ENCODE measurements around the gene GRIP1. TPM values are rescaled to one million over a fixed set of nuclear protein-coding genes. Genes with fewer than 3 reads are reported as not detected.
A peak's percentile ranks its signal among the peaks of the same experiment; 100 is the strongest.

Gene GRIP1
- total RNA-seq, 1 donor from 2014 or later, result 2.5 TPM

DNA sequence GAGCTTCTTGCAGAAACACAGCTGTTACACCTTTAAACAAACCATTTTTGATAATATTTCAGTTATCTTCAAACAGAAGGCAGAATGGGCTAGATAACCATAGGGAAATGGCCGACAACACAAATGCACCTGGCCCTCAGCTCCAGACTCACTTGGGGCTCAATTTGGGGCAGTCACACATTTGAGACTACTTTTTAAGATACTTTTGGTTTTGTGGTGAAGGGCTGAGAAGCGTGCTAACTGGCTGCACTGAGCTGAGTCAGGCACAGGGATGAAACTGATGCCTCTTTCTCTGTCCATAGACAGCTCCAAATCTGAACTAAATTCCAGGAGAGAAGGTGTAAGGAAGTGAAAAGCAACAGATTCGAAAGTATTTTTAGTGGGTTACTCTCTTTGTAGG lies 18.5 kb upstream of the GRIP1 start:
- DNase-seq (ENCODE audit: low spot score) (no peak), ATAC-seq (no peak)
- intact Hi-C loops (cut with DNase I), result no loop called here

DNA sequence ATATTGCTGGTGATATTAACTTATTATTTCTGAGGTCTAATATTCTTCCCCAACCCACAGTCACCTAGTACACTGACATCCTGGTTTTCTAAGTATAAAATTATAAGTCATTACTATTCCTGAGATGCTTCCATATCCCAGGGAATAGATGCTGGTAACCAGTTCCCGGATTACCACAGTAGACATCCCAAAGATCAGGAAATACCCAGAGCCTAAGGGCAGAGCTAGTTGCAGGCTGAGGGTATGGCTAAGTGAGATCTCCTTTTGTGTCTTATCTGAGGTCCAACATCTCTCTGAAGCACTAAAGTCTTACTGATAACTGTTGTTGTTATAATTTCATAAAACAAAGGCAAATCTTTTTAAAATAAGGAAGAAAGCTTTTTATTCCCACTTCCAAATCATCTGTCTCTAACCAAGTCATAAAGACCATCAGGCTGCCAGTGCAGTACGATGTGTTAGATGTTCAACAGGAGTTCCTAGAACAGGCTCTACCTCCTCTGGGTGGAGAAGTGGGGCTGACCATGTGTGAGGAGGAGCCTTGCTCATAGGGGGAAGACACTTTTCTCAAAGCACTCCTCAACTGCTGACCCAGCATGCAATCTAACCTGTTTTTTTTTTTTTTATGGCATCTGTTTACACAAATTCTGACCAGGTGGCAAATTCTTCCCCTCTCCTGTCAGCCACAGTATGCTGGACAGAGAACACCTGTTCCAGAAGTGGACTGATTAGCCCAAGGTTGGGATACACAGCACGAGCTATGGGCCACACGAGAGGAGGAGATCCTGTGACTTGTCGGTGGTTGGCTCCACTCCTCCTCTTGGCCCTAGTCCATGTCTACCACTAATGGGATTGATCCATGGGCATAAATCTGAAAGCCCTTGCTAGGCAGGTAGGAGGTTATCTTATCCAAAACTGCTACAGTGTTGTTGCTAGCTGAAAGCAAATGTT lies 16.1 kb upstream of the GRIP1 start:
- DNase-seq (ENCODE audit: low spot score) (no peak), ATAC-seq (no peak)
- intact Hi-C loops (cut with DNase I), result no loop called here

DNA sequence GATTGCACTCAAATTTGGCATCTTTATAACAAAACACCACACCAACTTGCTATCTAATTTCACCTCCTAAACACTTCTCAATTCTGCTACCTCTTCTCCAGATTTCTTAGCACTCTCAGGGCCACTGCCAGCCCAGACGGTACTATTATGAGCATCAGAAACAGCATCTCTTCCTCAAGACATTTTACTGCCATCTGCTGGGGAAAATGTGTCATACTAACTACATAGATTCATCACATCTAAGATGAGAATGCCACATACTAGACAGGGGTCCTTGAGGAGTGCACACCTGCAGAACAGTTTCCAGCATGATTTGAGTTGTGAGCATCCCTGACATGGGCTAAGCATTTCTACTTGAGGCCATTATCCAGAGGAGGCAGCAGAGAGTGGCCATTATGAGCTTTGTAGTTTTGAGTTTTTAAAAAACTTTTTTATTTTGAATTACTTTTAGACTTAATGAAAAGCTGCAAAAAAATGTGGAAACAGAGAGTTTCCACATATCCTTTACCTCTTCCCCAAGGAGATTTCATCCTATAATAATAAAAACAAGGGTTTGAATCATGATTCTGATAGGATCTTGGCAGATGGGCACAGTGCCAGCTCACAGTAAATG lies 15.1 kb upstream of the GRIP1 start:
- DNase-seq (ENCODE audit: low spot score) (no peak), ATAC-seq (peak; percentile 65)
- intact Hi-C loops (cut with DNase I), result no loop called here

DNA sequence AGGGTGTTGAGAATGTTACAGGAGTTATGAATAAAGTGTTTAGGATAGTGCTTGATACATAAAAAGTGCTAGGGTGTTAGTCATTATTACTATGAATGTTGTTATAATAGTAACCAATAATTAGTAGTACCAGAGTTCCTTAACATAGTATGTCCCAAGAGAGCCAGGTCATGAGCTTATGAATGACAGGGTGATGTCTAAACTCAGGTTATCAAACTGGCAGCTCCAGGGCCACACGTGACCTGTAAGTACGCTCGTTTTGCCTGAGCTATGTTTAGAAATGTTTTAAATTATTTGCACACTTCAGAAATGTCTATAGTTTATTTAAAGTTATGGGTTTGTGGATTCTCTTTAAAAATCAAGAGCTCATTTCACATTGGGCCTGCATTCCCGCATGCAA lies 14.1 kb upstream of the GRIP1 start:
- no peak for DNase-seq (ENCODE audit: low spot score)
- intact Hi-C loops (cut with DNase I), result no loop called here
- no peak for ATAC-seq

DNA sequence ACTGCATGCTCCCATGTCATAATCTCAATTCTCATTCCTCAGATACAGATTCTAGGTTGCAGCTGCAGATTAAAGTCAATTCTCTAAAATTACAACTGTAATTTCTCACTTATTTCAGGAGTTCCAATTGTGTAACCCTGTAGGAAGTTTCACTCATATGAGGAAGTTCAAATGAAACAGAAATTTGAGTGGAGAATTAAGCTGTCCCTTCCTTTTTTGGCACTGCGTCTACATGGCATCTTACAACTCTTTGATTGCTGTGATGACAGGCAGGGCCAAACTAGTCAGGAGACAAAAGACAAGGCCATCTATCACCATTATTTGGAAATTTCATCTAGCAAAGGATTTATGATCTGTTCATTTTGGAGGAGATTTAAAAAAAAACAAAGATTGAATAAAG lies 13.3 kb upstream of the GRIP1 start:
- ATAC-seq (no peak), DNase-seq (ENCODE audit: low spot score) (no peak)
- intact Hi-C loops (cut with DNase I), result no loop called here

DNA sequence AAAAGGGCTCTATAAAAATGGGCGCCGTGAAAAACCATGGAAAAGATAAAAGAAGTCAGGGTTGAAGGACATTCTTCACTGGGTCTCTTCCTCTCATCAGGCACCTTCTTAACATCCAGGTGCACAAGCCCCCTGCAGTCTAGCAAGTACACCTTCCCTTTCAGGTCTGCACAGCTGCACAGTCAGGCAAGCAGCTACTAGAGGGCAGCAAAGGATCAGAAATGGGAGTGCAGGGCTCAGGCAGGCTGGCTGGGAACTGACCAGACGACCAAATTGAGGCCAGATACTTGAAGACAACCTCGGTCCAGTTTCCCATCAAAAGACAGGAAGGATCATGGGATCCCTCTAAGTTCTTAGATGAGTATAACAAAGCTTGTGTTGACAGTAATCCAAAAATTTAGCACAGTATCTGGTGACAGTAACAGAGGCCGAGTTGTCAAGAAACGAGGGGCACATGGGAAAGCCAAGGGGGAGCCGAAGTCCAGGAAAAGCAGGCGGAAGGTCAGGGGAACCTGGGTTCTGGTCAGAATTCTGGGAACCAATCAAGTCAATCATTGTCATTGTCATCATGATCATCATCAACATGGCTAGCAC lies 10.1 kb upstream of the GRIP1 start:
- no peak for DNase-seq (ENCODE audit: low spot score)
- ATAC-seq, result no peak
- intact Hi-C loops (cut with DNase I), result no loop called here

DNA sequence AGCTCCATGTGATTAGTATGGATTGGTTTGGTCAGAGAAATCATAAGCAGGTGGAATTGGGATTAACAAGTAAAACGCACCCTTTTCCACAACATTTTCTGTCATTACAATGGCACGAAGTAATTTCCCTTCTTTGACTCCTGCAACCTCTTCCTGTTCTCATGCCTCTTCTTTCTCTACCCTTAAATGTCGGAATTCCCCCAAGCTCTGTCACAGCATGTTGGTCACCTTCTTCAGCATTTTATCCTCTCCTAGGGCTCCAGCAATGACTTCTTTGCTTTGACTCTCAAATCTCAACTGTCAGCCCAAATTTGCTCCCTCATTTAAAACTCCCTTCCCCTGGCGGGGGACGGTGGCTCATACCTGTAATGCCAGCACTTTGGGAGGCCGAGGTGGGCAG lies 5.3 kb upstream of the GRIP1 start:
- DNase-seq (ENCODE audit: low spot score), result no peak
- ATAC-seq, result no peak
- intact Hi-C loops (cut with DNase I), result no loop called here

DNA sequence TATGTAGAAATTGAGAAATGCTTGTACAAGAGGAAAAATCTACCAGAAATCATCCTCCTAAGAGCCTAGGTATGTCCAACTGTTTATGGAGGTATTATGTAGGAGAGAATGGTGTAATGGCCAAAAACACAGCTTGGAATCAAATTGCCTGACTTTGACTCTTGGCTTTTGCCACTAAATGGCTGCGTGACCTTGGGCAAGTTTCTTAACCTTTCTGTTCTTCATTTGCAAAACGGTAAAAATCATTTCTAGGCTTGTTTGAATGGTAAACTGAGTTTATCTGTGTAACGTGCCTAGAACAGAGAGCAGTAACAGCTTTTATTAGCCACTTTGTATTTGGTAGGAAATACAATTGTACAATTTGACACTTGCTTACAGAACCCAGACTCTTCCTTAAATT lies 4.9 kb upstream of the GRIP1 start:
- ATAC-seq (no peak), DNase-seq (ENCODE audit: low spot score) (no peak)
- intact Hi-C loops (cut with DNase I), result no loop called here

DNA sequence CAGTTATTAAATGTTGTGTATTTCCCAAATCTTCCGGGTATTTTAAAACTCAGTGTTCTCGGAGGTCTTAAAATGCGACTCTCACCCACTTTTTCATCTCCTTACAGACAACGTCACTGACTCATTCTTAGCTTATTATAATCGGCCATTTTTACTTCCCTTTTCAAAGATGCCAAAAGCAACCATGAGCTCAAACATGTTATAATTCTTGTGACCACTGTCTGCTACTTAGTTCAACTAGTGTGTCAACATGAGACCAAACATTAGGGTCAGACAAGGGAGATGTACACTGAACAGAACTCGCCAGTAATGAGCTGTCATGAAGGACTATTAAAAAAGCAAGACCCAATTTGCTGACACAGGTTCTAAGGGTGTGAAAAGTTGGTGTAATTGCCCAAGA lies 4.2 kb upstream of the GRIP1 start:
- ATAC-seq, result no peak
- DNase-seq (ENCODE audit: low spot score), result no peak
- intact Hi-C loops (cut with DNase I), result no loop called here

DNA sequence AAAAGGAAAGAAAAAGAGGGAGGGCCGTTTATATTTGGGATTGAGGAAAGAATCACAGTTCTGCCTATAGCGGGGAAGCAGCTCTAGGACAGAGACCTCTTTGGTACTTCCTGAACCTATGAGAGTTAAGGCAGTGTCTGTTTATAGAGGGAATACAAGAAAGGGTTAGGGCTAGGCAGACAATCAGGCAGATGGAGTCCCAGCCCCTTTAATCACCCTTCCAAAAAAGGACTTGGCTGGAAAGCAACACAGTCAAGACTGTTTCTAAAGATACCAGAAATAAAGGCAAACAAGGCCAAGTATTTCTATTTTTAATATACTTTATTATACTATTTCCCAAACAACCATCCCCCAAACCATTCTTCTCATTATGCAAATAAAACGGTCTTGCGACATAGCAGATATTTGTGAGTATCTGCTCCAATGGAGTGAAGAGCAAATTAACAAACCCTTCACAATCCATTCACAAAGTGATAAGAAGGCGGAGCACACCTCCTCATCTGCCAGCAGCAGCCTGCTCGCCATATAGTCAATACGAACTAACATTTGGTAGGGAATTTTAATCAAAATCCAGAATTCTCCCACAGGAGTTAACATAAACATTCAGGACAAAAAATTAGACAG lies 697 bp upstream of the GRIP1 start:
- intact Hi-C loops (cut with DNase I), result no loop called here
- DNase-seq (ENCODE audit: low spot score) (no peak), ATAC-seq (no peak)

DNA sequence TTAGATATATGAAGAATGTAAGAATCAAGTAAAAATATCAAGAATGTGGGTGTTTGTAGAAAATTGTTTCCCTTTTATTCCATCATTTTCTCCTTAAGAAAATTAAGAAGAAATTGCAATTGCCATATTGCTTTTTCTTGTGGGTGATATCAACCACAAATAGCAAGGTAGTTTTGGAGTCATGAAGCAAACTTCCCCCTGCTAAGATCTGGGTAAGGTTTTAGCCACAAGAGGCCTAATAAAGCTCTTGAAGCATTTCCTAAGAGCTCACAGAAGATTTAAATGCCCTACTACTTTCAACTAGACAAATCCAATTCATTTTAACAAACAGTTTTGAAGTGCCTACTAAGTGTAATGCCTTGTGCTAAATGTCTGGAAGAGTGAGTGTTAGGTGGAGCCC lies 2.6 kb downstream of the GRIP1 start:
- ATAC-seq (no peak), DNase-seq (ENCODE audit: low spot score) (no peak)
- intact Hi-C loops (cut with DNase I), result no loop called here

DNA sequence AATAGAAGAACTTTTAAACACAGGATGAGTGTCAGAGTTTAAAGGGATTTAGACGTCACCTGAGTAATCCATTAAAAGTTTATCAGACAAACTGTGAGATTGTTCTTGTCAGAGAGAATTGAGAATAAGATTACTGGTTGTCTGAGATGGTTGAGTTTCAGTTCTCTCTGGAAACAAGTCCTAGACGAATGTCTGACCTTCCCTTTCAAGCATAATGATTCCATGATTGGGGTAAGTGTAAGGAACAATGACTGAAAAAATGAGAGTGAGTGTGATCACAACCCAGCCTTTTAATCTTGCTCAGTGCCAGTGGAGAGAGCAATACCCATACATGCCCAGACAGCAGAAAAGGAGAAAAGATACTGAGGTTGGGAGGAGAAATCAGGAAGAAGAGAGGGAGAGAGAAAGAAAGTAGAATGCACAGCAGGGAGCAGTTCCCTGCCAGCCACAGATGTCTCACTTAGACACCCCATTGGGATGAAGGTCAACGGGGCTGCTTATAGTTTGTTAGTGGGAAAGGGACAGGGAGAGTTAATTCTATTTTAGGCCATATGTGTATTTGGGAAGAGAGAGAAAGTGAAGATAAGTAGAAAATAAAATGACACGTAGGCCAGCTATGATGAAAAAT lies 4.3 kb downstream of the GRIP1 start:
- ATAC-seq (no peak), DNase-seq (ENCODE audit: low spot score) (no peak)
- intact Hi-C loops (cut with DNase I), result no loop called here

DNA sequence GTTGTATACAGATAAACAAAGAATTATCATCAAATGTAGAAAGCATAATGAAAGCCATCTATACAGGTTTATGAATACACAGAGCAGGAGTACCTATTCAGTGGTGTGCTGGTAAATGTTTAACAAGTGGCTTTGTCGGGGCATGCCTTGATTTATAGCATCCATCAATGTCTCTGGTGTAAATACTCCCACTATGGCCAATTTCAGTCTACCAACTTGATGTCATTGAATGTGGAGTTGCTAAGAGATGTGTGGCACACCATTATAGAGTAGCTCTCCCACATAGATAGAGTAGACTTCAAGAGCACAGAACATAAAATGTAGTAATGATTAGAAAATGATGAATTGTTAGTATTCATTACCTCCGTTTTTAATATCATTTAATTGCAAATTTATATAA lies 9.3 kb downstream of the GRIP1 start:
- ATAC-seq, result no peak
- intact Hi-C loops (cut with DNase I), result no loop called here

DNA sequence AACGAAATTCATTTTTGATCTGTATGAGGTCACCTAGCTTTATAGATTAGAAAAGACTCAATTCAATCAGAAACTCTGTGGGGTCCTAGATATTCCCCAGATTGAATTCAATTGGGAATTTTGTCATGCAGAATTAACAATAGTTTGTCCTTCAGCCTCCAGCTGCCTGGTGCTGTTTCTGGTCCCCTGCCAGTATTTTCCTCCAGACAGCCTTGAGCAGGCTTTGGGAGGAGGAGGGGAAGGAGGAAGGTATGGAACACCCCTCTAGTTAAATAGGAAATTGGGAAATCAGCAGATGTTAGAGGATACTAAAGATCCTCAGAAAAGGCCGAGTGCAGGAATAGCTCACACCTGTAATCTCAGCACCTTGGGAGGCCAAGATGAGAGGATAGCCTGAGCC lies 10.6 kb downstream of the GRIP1 start:
- intact Hi-C loops (cut with DNase I), result no loop called here
- DNase-seq (ENCODE audit: low spot score) (no peak), ATAC-seq (no peak)

More for the DNA sequence above, 9.3 kb downstream of the GRIP1 start:
- no peak for DNase-seq (ENCODE audit: low spot score)

DNA sequence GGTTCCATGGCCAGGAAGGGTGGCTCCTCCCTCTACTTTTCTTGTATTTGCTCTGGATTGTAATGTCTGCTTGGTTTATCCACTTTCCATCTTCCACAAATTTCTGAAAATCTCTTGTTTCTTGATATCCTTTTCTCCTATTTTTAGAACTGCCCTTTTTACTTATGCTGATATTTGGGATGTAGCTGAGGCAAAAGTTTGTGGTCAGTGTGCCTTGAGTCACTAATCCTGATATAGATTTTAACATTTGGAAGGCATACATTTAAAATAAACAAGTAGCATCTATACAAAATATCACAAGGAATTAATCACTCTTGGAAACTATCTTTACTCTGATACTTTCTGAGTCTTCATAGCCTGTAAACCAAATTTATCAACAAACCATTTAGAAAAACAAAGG lies 11.0 kb downstream of the GRIP1 start:
- ATAC-seq (no peak), DNase-seq (ENCODE audit: low spot score) (no peak)
- intact Hi-C loops (cut with DNase I), result no loop called here

DNA sequence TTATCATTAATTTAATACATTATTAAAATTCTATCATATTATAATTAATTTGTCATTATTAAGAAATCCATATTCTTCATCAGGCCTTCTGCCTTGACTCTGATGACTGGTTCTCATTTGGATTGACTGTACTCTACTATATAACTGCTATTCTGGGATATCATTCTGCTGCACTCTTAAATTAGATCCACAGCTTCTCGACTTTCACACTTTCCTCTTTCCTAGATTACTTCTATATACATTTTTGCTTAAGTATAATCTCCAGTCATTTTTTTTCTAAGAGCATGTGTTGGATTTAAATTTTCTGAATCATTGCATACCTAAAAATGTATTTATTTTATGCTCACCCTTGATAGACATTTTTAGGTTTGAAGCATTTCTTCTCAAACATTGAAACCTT lies 12.4 kb downstream of the GRIP1 start:
- intact Hi-C loops (cut with DNase I), result no loop called here
- ATAC-seq, result no peak
- no peak for DNase-seq (ENCODE audit: low spot score)

DNA sequence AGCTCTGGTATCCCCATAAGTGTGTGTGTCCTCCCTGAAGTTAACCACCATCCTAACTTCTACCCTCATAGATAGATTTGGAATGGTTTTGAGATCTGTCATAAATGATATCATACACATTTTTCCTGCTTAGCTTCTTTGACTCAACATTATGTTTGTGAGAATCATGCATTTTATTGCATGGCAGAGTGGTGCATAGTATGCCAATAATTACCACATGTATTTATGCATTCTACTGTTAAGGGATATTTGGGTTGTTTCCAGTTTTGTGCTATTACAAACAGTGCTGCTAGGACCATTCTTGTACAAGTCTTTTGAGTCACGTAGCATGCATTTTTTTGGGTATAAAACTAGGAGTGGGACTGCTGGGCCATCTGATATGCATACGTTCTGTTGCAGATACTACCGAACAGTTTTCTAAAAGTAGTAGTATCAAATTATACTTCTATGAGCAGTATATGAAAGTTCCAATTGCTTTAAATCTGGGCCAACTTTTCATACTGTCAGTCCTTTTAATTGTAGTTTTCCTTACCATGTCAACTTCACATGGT lies 13.4 kb downstream of the GRIP1 start:
- DNase-seq (ENCODE audit: low spot score) (no peak), ATAC-seq (no peak)
- intact Hi-C loops (cut with DNase I), result no loop called here

DNA sequence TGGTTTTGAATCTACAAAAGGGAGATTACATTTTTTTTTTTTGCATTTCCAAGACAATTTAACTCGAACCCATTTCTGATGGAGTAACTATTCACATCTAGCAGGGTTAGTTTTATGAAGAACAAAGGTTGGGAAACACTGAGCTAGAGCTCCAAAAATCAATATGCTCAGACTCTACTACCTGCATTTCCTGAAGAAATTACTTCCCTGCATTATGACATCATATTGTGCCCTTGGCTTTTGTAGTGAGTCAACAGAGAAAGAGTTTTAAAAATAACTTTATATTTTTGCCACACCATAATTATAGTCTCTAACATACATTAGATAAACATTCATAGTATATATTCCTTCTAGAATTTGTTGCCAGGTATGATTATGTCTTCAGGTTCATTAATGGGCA lies 14.8 kb downstream of the GRIP1 start:
- DNase-seq (ENCODE audit: low spot score), result no peak
- intact Hi-C loops (cut with DNase I), result no loop called here
- no peak for ATAC-seq

DNA sequence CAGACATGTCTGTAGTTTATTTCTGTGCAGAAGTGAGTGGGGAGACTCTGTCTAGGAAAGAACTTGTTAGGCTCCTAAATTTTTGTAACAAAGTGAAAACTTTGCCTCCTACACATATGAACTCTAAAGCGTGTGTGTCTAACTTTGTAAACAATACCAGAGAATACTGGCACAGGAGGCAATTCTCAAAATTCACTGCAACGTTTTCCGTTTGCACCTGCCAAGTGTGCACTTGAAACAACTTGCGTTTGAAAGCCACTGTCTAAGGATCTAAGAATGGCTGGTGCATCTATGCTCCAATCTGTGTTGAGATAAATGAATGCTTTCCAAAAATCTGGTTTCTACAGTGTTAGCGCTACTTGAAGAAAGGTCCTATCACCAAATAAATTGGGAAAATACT lies 15.3 kb downstream of the GRIP1 start:
- DNase-seq (ENCODE audit: low spot score) (no peak), ATAC-seq (no peak)
- intact Hi-C loops (cut with DNase I), result no loop called here
